Measurements from ENCODE around the gene OLFML3.

OLFML3 gene

GRCh38 chr1:113949007-113949406 lies 30.3 kb upstream of the OLFML3 start:
- no peak for DNase-seq (ENCODE audit: low read depth)

GRCh38 chr1:113950908-113951307 lies 28.4 kb upstream of the OLFML3 start:
- no peak for DNase-seq (ENCODE audit: low read depth)

- no peak for DNase-seq (ENCODE audit: low read depth)
Measured at GRCh38 chr1:113951719-113952118, 27.6 kb upstream of the OLFML3 start.

- DNase-seq (ENCODE audit: low read depth) = no peak
Measured at GRCh38 chr1:113957984-113958383, 21.3 kb upstream of the OLFML3 start.

GRCh38 chr1:113958691-113959090 lies 20.6 kb upstream of the OLFML3 start:
- DNase-seq (ENCODE audit: low read depth) = no peak

- no peak for DNase-seq (ENCODE audit: low read depth)
Measured at GRCh38 chr1:113963281-113963906, 15.9 kb upstream of the OLFML3 start.

- no peak for DNase-seq (ENCODE audit: low read depth)
Measured at GRCh38 chr1:113965703-113966412, 13.4 kb upstream of the OLFML3 start.

- DNase-seq (ENCODE audit: low read depth) = no peak
Measured at GRCh38 chr1:113972954-113973353, 6.3 kb upstream of the OLFML3 start.

GRCh38 chr1:113975211-113975895 lies 3.9 kb upstream of the OLFML3 start:
- no peak for DNase-seq (ENCODE audit: low read depth)

- DNase-seq (ENCODE audit: low read depth) = no peak
Measured at GRCh38 chr1:113976609-113977278, 2.5 kb upstream of the OLFML3 start.

- no peak for DNase-seq (ENCODE audit: low read depth)
Measured at GRCh38 chr1:113977906-113978305, 1.4 kb upstream of the OLFML3 start.

- DNase-seq (ENCODE audit: low read depth) = no peak
Measured at GRCh38 chr1:113980110-113980509, 836 bp downstream of the OLFML3 start.

GRCh38 chr1:113981962-113982931 lies 3.0 kb downstream of the OLFML3 start:
- no peak for DNase-seq (ENCODE audit: low read depth)

- DNase-seq (ENCODE audit: low read depth) = no peak
Measured at GRCh38 chr1:113982949-113983348, 3.7 kb downstream of the OLFML3 start.

- no peak for DNase-seq (ENCODE audit: low read depth)
Measured at GRCh38 chr1:113983391-113983790, 4.1 kb downstream of the OLFML3 start.

- DNase-seq (ENCODE audit: low read depth) = no peak
Measured at GRCh38 chr1:113983826-113984225, 4.6 kb downstream of the OLFML3 start.

GRCh38 chr1:113984710-113985109 lies 5.4 kb downstream of the OLFML3 start:
- DNase-seq (ENCODE audit: low read depth) = no peak

- DNase-seq (ENCODE audit: low read depth) = no peak
Measured at GRCh38 chr1:113986802-113987201, 7.5 kb downstream of the OLFML3 start.

GRCh38 chr1:113987259-113987658 lies 8.0 kb downstream of the OLFML3 start:
- DNase-seq (ENCODE audit: low read depth) = no peak

- DNase-seq (ENCODE audit: low read depth) = no peak
Measured at GRCh38 chr1:113990530-113990929, 11.3 kb downstream of the OLFML3 start.

GRCh38 chr1:113990961-113991360 lies 11.7 kb downstream of the OLFML3 start:
- no peak for DNase-seq (ENCODE audit: low read depth)
